HCT116 (cell line): ENCODE results near the gene TXNDC15. TPM values are rescaled to one million over a fixed set of nuclear protein-coding genes. Genes with fewer than 3 reads are reported as not detected.

ENCODE experiments used
- ATAC-seq: fragments of 200-7000 bp; cut with Tn5 transposase; 2 replicates; pipeline ENCODE4 v1.9.1; 2020; ENCODE audit warnings: mild to moderate bottlenecking, moderate library complexity
- BruUV-seq: library from RNA; stranded (reverse); fragments of 400-500 nt; replicated peaks from 2 replicates; lab custom pipeline; 2021; lab: Mats Ljungman, UMichigan
- CTCF ChIA-PET: fragments of 300-600 bp; sonication (Branson Sonifier 250); formaldehyde crosslinking; loops from one replicate; lab custom pipeline; 2021; ENCODE audit warnings: antibody characterized with exemption; lab: Charles Lee
- POLR2A ChIA-PET: fragments of 300-600, 350-600 bp; sonication (Branson Sonifier 250); formaldehyde crosslinking; loops from one replicate; lab custom pipeline; 2021; ENCODE audit warnings: antibody characterized with exemption; lab: Charles Lee
- RAD21 ChIA-PET, 2 experiments: fragments of 300-600 bp; sonication (Branson Sonifier 250); formaldehyde crosslinking; loops; one replicate each; lab custom pipeline; 2023; ENCODE audit warnings: low total read pairs in 2 of 2; ENCODE audit not compliant: uncharacterized antibody in 2 of 2, unreplicated experiment in 2 of 2, low non-redundant PET in 1 of 2; lab: Charles Lee
- DNase-seq: peaks from one replicate; pipeline ENCODE4 v3.0.0-alpha.2; 2010; ENCODE audit warnings: low read depth, low spot score
- H2AFZ ChIP-seq: fragments of 200-600 bp; shearing (Covaris generic), sonication (generic); 2 replicates; pipeline ENCODE4 v1.6.1; 2017; ENCODE audit warnings: low read depth, mixed run types, mixed read lengths, antibody characterized with exemption, low read length; ENCODE audit not compliant: poor library complexity, severe bottlenecking
- H3K27ac ChIP-seq: 2 replicates; pipeline ENCODE4 v1.5.1; 2012; ENCODE audit warnings: low read depth, low read length
- H3K27me3 ChIP-seq: fragments of 200-600 bp; sonication (generic); 2 replicates; pipeline ENCODE4 v1.6.1; 2016; ENCODE audit warnings: mixed run types, low read length, mixed read lengths; ENCODE audit not compliant: insufficient read depth
- H3K36me3 ChIP-seq, 2 experiments: fragments of 200-500 bp in 1 of 2; fragments of 200-600 bp in 1 of 2; sonication (Bioruptor generic) in 1 of 2; sonication (generic) in 1 of 2; 2 replicates each; pipeline versions ENCODE4 v1.5.1 to v1.6.1; 2014 to 2016; ENCODE audit warnings: low read length in 2 of 2, inconsistent platforms in 1 of 2, mixed read lengths in 1 of 2, mixed run types in 1 of 2; ENCODE audit not compliant: insufficient read depth in 2 of 2, control insufficient read depth in 1 of 2
- H3K4me1 ChIP-seq, 2 experiments: fragments of 200-600 bp in 1 of 2; sonication (generic) in 1 of 2; 2 replicates each; pipeline versions ENCODE4 v1.5.1 to v1.6.1; 2012 to 2017; ENCODE audit warnings: low read length in 2 of 2, inconsistent platforms in 1 of 2, mild to moderate bottlenecking in 1 of 2, mixed read lengths in 1 of 2, mixed run types in 1 of 2, moderate library complexity in 1 of 2; ENCODE audit not compliant: insufficient read depth in 2 of 2, control insufficient read depth in 1 of 2
- H3K4me2 ChIP-seq: fragments of 200-600 bp; sonication (generic); 2 replicates; pipeline ENCODE4 v1.6.1; 2017; ENCODE audit warnings: mixed run types, low read length, mixed read lengths
- H3K4me3 ChIP-seq, 2 experiments: fragments of 200-600 bp in 1 of 2; sonication (generic) in 1 of 2; replicated peaks in 1 of 2; 2 replicates each; pipeline ENCODE4 v1.5.1; 2011 to 2016; ENCODE audit warnings: low read length in 2 of 2, control low read depth in 1 of 2, low read depth in 1 of 2, mild to moderate bottlenecking in 1 of 2, mixed read lengths in 1 of 2, mixed run types in 1 of 2
- H3K79me2 ChIP-seq: fragments of 200-600 bp; sonication (generic); 2 replicates; pipeline ENCODE4 v1.6.1; 2017; ENCODE audit warnings: mild to moderate bottlenecking, mixed run types, low read length, moderate library complexity, mixed read lengths; ENCODE audit not compliant: insufficient read depth
- H3K9ac ChIP-seq: fragments of 200-600 bp; sonication (generic); 2 replicates; pipeline ENCODE4 v1.6.1; 2016; ENCODE audit warnings: low read length, mixed read lengths
- H3K9me2 ChIP-seq: fragments of 200-600 bp; sonication (generic), shearing (Covaris generic); 2 replicates; pipeline ENCODE4 v1.6.1; 2017; ENCODE audit warnings: mixed run types, mild to moderate bottlenecking, moderate library complexity; ENCODE audit not compliant: insufficient read depth
- H3K9me3 ChIP-seq, 2 experiments: fragments of 200-500 bp in 1 of 2; fragments of 200-600 bp in 1 of 2; sonication (Bioruptor generic) in 1 of 2; sonication (generic) in 1 of 2; 2 replicates each; pipeline ENCODE4 v1.6.1; 2014 to 2017; ENCODE audit warnings: low read length in 2 of 2, mixed read lengths in 2 of 2, inconsistent platforms in 1 of 2, low read depth in 1 of 2, mild to moderate bottlenecking in 1 of 2, mixed run types in 1 of 2, moderate library complexity in 1 of 2; ENCODE audit not compliant: control insufficient read depth in 1 of 2, insufficient read depth in 1 of 2
- H4K20me1 ChIP-seq: fragments of 200-600 bp; sonication (generic), shearing (Covaris generic); 2 replicates; pipeline ENCODE4 v1.6.1; 2017; ENCODE audit warnings: mixed run types, mild to moderate bottlenecking, moderate library complexity; ENCODE audit not compliant: insufficient read depth
- ATF3 ChIP-seq: IDR thresholded peaks from 2 replicates; pipeline ENCODE4 v1.6.1; 2012
- MAX ChIP-seq: IDR thresholded peaks from 2 replicates; pipeline ENCODE4 v1.6.1; 2012
- POLR2A ChIP-seq: IDR thresholded peaks from 2 replicates; pipeline ENCODE4 v1.7.0; 2011; ENCODE audit warnings: borderline replicate concordance; ENCODE audit not compliant: insufficient read depth, insufficient read length; ENCODE audit errors: extremely low read depth
- POLR2AphosphoS5 ChIP-seq: IDR thresholded peaks from 2 replicates; pipeline ENCODE4 v1.6.1; 2011; ENCODE audit warnings: mild to moderate bottlenecking, low read depth, low read length, moderate library complexity
- RAD21 ChIP-seq: IDR thresholded peaks from 2 replicates; pipeline ENCODE4 v1.6.1; 2012; ENCODE audit warnings: low read depth, mild to moderate bottlenecking
- SP1 ChIP-seq: IDR thresholded peaks from 2 replicates; pipeline ENCODE4 v1.6.1; 2012; ENCODE audit warnings: low read depth
- ZFX ChIP-seq: fragments of 450-650 bp; IDR thresholded peaks from 2 replicates; pipeline ENCODE4 v1.6.1; 2017
- intact Hi-C: fragments of 100-400 bp; cut with micrococcal nuclease; formaldehyde crosslinking; loops from 2 replicates; pipeline ENCODE4 v1.10.0; 2022
- microRNA counts: library from miRNA; unstranded; fragments of <30 nt; microRNA quantifications from one replicate; lab custom pipeline; 2015
- microRNA-seq: library from miRNA; unstranded; fragments of <30 nt; microRNA quantifications from one replicate; pipeline ENCODE4, GENCODE V29; 2016; ENCODE audit warnings: borderline number of aligned reads
- total RNA-seq: library from RNA; stranded (reverse); gene quantifications from one replicate; pipeline ENCODE4 v1.2.1, GENCODE V29; 2021; ENCODE audit not compliant: unreplicated experiment

Gene TXNDC15
- total RNA-seq, 1 experiment from 2014 or later: 17.8 TPM

- intact Hi-C loops: no loop called here
- Histone ChIP-seq H3K27ac (no peak overlapping the region), H4K20me1 (no peaks in the 10 kb centered on the region), H3K9ac (no peak overlapping the region), H3K36me3 (no peaks in the 10 kb centered on the region), H3K4me3 (no peak overlapping the region), H3K79me2 (no peaks in the 10 kb centered on the region), H3K4me2 (no peak overlapping the region), H3K9me3 (no peaks in the 10 kb centered on the region; a peak in 1 of 4 replicates), H3K27me3 (no peaks in the 10 kb centered on the region), H3K9me2 (no peaks in the 10 kb centered on the region), H3K4me1 (no peaks in the 10 kb centered on the region), H2AFZ (no peak overlapping the region)
- DNase-seq: no peak
- no peak for ATAC-seq
- TF ChIP-seq POLR2A (no peak), SP1 (no peak), POLR2AphosphoS5 (no peak), ZFX (no peak), MAX (no peak), RAD21 (no peak), ATF3 (no peak)
- BruUV-seq: no TSS peak
- POLR2A ChIA-PET: no interaction called here
- RAD21 ChIA-PET: no interaction called here
- CTCF ChIA-PET: no interaction called here
Measured at GRCh38 chr5:134949316-134949715, 75.1 kb downstream of the TXNDC15 start.

MicroRNAs within 50 kb of the gene (microRNA counts, 767-probe panel; counts per million panel counts)
- not detected for microRNA hsa-miR-4461 (lab: Ali Mortazavi, UCI)

Small RNA genes lying within 50 kb of the gene (microRNA-seq; reads per million reads assigned to microRNA genes)
- not detected for gene MIR4461

Other genes with a start within 250 kb of the TXNDC15 start
- 40.7 TPM for gene SAR1B, start 241.5 kb upstream of the TXNDC15 start, total RNA-seq
- 16.8 TPM for gene SEC24A, start 225.6 kb upstream of the TXNDC15 start, total RNA-seq
- gene CAMLG, start 135.8 kb upstream of the TXNDC15 start, total RNA-seq: 29.3 TPM
- 99.3 TPM for gene DDX46, start 115.6 kb upstream of the TXNDC15 start, total RNA-seq
- gene C5orf24, start 28.4 kb upstream of the TXNDC15 start, total RNA-seq: 46.9 TPM
- gene PCBD2, start 30.8 kb downstream of the TXNDC15 start, total RNA-seq: 10.9 TPM
- gene CATSPER3, start 93.5 kb downstream of the TXNDC15 start, total RNA-seq: 1.7 TPM
- gene PITX1, start 159.9 kb downstream of the TXNDC15 start, total RNA-seq: 31.0 TPM